ENCODE results near the gene GALNT5.

GALNT5 gene

DNA sequence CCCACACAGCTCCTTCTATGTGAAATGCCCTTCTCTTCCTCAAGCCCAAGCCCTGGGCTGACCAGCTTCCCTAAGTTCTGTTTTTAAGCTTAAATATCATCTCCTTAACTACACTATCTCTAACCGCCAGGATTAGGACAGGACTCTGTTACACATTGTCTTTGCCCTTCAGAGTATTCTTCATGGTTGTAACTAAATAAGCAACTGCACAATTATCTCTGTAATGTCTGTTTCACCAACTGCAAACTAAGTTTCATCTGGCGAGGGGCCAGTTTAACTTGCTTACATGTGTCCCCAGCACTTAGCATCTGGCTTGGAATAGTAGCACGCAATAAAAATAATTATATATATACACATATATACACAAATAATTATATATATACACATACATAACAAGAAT, 69.2 kb downstream of the GALNT5 start:
- DNase-seq (ENCODE audit: extremely low read depth, low read depth) = no peak
- TF ChIP-seq, protein P1, sequence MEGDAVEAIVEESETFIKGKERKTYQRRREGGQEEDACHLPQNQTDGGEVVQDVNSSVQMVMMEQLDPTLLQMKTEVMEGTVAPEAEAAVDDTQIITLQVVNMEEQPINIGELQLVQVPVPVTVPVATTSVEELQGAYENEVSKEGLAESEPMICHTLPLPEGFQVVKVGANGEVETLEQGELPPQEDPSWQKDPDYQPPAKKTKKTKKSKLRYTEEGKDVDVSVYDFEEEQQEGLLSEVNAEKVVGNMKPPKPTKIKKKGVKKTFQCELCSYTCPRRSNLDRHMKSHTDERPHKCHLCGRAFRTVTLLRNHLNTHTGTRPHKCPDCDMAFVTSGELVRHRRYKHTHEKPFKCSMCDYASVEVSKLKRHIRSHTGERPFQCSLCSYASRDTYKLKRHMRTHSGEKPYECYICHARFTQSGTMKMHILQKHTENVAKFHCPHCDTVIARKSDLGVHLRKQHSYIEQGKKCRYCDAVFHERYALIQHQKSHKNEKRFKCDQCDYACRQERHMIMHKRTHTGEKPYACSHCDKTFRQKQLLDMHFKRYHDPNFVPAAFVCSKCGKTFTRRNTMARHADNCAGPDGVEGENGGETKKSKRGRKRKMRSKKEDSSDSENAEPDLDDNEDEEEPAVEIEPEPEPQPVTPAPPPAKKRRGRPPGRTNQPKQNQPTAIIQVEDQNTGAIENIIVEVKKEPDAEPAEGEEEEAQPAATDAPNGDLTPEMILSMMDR (IDR thresholded peaks at IDR 0.05; ENCODE audit: low read depth, low read length) = no peak

DNA sequence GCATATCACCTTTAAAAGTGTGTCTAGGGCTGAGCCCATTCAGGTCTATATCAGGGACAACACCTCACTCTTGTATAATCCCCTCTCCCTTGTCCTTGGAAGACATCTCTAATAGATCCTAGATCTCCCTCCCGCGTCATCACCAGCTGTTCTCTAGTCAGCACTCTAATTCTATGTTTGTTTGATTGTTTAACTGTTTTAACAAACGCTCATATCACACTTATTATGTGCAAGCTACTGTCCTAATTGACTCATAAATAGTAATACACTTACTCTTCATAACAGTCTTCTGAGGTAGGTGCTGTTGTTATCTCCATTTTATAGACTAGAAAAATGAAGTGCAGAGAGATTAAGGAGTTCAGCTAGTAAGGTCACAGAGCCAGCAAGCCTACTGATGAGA, 69.7 kb downstream of the GALNT5 start:
- TF ChIP-seq, protein P1 (IDR thresholded peaks at IDR 0.05; ENCODE audit: low read depth, low read length) = no peak
- no peak for DNase-seq (ENCODE audit: extremely low read depth, low read depth)

DNA sequence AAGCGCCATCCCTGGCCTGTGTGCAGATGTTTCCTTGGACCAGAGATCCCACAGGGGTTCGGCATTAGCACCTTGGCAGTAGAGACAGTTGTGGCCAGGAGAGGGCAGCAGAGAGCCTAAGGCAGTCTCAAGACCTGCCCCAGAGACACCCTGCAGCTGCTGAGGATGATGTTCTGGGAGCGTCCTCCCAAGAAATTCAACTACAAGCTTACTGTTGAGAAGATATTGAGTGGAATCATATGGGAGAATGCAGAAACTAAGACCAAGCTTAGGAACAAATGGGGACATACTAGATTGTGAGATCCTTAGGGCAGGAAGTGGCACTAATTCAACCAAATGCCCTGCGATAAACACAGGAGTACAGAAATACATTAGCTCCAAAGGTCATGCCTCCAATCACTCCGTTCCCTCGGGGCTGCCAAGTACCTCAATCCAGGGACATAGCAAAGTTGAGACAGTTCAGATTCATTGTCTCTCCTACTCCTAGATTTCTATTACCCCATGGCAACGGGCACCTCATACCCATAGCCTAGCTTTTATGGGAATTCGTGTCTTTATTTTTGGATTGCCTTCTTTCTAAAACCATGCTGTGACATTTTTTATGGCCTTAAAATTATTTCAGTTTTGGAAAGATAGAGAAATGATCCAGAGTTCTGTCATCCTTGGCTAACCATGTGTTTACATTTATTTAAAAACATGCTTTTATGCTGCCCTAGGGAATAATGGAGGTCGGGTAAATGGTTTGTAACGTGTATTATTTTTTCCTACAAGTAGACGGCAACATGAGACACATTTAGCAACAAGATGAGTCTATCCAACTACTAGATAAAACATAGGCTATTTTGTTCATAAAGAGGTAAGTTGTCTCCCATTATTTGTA, 70.4 kb downstream of the GALNT5 start:
- DNase-seq (ENCODE audit: extremely low read depth, low read depth) = peak; percentile 48
- TF ChIP-seq, protein P1 (IDR thresholded peaks at IDR 0.05; ENCODE audit: low read depth, low read length) = peak; percentile 99

DNA sequence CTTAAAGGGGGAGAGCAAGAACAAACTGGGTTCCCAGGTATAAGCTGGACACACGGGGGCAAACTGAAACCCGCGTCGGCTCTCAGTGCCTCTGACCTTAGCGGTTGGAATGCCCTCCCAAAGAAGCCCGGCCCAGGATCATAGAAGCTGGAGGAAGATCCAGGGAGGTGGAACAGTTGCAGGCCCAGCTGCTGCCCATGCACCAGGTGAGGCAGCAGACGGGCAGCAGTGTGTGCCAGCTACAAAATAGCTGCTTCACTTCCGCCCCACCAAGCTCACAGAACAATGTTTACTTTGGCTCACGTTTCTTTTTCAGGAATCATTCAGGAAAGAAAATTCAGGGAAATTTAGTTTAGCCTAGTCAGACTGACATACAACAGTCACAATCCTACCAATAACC, 72.0 kb downstream of the GALNT5 start:
- TF ChIP-seq, protein P1 (IDR thresholded peaks at IDR 0.05; ENCODE audit: low read depth, low read length) = no peak
- no peak for DNase-seq (ENCODE audit: extremely low read depth, low read depth)

DNA sequence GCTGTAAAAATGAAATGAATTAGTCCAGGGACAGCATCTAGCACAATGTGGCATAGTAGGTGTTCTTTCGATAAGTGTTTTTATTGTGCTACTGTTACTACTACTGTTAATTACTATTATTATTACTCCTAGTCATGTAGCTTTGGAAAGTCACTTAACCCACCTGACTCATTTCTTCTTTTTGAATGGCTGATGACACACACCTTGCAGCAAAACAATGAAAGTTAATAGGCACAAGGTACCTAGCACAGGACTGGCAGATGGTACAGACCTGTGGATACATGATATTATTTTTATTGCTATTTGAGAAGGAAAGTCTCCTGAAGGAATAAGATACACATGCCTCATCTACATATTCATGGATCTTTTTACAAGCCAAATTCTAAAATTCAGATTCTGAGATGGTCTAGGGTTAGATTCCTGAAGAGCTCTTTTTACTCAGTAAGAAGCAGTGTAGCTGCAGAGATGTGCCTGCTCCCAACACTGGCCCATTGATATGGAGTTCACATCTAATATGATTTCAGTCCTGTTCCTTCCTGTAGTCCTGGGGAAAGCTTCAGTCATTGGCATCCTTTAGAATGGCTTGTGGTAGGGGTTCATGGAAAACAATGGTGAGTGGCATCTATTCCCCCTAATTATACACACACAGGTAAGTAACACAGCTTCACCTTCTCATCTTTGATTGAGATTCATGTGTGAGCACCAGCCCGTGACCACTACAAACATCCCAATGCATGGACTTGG, 76.0 kb downstream of the GALNT5 start:
- DNase-seq (ENCODE audit: extremely low read depth, low read depth) = no peak
- TF ChIP-seq, protein P1 (IDR thresholded peaks at IDR 0.05; ENCODE audit: low read depth, low read length) = no peak

DNA sequence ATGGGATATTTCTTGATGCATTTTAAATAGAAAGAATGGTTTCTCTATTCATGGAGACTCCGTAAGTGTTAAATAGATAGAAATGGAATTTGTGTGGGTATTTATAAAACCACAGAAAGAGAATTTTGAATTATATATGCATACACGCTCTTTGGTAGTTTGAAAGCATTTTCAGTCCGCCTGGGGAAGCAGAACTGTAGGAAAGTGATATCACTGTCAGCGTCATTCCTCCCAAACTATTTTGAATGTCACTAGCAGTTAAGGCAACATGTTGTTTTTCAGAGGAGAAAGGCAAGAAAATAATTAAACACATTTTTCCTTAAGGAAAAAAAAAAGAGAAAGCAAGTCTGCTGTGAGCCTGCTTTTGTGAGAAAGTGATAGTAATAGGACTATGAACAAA, 76.8 kb downstream of the GALNT5 start:
- no peak for DNase-seq (ENCODE audit: extremely low read depth, low read depth)
- TF ChIP-seq, protein P1 (IDR thresholded peaks at IDR 0.05; ENCODE audit: low read depth, low read length) = no peak

DNA sequence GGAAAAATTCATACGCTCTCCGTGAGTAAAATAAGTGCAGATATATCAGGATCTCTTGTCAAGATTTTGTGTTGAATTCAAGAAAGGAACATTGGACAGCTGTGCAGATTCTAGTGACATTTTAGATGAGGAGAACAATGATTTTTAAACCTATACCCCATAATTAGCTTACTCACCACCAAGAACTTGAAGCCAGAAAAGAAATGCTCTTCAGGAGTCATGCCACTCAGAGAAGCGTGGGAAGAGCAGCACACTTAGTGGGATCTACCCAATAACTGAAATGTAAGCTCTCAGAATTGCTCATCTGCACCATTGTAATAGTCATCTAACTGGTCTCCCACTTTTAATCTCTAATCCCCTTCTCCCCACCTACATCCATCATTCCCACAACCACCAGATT, 77.3 kb downstream of the GALNT5 start:
- TF ChIP-seq, protein P1 (IDR thresholded peaks at IDR 0.05; ENCODE audit: low read depth, low read length) = no peak

More for the DNA sequence above, 77.3 kb downstream of the GALNT5 start:
- no peak for DNase-seq (ENCODE audit: extremely low read depth, low read depth)
